ENCODE results near the gene PLD3. TPM values are rescaled to one million over a fixed set of nuclear protein-coding genes. Genes with fewer than 3 reads are reported as not detected.

The PLD3 gene
- total RNA-seq: 100 to 1,000 TPM; 177 to 240 TPM
- polyA plus RNA-seq (2013, experiment 1 of 2): 271 TPM
- 260 TPM for polyA plus RNA-seq (2013, experiment 2 of 2)
- long read RNA-seq, experiment 1, partial matches to known transcripts: 92 of 117 reads
- long read RNA-seq, experiment 1, other reads (novel, unspliced or antisense): 18 of 117 reads
- long read RNA-seq, experiment 2, transcript PLD3-207 (13 exons, 2,140 nt): major isoform, 74 of 706 reads
- long read RNA-seq, experiment 2, partial matches to known transcripts: 369 of 706 reads
- long read RNA-seq, experiment 2, other reads (novel, unspliced or antisense): 258 of 706 reads
- long read RNA-seq, experiment 3, transcript PLD3-207 (13 exons, 2,140 nt): major isoform, 43 of 936 reads
- long read RNA-seq, experiment 3, transcript PLD3-201 (13 exons, 1,906 nt): minor isoform, 5 of 936 reads
- long read RNA-seq, experiment 3, partial matches to known transcripts: 628 of 936 reads
- long read RNA-seq, experiment 3, other reads (novel, unspliced or antisense): 256 of 936 reads
- long read RNA-seq, experiment 4, transcript PLD3-207 (13 exons, 2,140 nt): major isoform, 5 of 104 reads
- long read RNA-seq, experiment 4, partial matches to known transcripts: 73 of 104 reads
- long read RNA-seq, experiment 4, other reads (novel, unspliced or antisense): 24 of 104 reads

DNA sequence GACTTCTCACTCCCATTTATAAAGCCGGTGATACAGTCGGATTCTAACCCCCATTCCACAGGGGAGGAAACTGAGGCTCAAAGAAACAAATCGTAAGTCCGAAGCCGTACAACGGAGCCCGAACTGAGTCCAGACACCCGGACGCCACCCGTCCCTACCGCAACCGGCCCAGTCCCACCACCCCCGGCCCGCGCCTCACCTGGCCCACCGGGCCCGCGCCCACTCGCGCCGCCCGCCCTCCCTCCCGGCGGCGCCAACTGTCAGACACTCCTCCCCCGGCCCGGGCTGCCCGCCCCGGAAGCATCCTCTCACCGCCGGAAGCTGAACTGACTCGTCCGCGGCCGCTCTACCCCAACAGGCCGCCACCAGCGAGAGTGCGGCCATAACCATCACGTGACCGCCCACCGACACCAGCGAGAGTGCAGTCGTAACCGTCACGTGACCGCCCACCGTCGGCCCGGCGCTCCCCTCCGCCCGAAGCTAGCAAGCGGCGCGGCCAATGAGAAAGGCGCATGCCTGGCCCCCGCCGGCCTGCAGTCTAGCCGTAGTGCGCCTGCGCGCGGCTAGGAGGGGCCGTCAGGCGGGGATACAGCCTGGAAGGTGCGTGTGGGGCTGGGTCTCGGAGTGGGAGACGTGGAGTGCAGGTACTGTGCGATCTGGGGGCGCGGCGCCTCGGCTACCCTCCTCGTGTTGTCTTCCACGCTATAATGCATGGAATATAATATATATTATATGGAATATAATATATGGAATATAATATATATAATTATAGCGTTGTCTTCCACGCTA is at the start of gene PLD3, which contains the start of gene C19orf47:
PLD3 (plus strand) TSS at position 571 of the 789 bp plus-strand sequence. CDS start 17,789 bp downstream, outside the sequence.
C19orf47 (minus strand) TSS at position 273 of the 789 bp plus-strand sequence. CDS start 6,540 bp downstream, outside the sequence.
- no peaks in the 10 kb centered on the region for H3K27me3 Mint-ChIP-seq (ENCODE audit: insufficient read depth)
- H3K4me3 Mint-ChIP-seq: peak within 1 kb of the TSS; percentile 70
- peaks cover 2% of the 10 kb centered on the region for H3K36me3 Mint-ChIP-seq (ENCODE audit: low read depth)
- no peaks in the 10 kb centered on the region for H3K36me3 ChIP-seq (ENCODE audit: control insufficient read depth, insufficient read depth, low read length)
- peak within 1 kb of the TSS; percentile 94 for H3K4me3 ChIP-seq (ENCODE audit: low read length)
- peak within 1 kb of the TSS; percentile 75 for H3K9ac ChIP-seq (ENCODE audit: extremely low read depth, low read length, poor library complexity, severe bottlenecking)
- no peak within 1 kb of the TSS for H3K27ac ChIP-seq (ENCODE audit: low read depth, low read length)
- TF ChIP-seq, protein P1, sequence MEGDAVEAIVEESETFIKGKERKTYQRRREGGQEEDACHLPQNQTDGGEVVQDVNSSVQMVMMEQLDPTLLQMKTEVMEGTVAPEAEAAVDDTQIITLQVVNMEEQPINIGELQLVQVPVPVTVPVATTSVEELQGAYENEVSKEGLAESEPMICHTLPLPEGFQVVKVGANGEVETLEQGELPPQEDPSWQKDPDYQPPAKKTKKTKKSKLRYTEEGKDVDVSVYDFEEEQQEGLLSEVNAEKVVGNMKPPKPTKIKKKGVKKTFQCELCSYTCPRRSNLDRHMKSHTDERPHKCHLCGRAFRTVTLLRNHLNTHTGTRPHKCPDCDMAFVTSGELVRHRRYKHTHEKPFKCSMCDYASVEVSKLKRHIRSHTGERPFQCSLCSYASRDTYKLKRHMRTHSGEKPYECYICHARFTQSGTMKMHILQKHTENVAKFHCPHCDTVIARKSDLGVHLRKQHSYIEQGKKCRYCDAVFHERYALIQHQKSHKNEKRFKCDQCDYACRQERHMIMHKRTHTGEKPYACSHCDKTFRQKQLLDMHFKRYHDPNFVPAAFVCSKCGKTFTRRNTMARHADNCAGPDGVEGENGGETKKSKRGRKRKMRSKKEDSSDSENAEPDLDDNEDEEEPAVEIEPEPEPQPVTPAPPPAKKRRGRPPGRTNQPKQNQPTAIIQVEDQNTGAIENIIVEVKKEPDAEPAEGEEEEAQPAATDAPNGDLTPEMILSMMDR (conservative IDR thresholded peaks at IDR 0.05): no peak
- no peaks in the 10 kb centered on the region for H3K4me1 ChIP-seq (ENCODE audit: control insufficient read depth, insufficient read depth, low read length)
- no peaks in the 10 kb centered on the region for H3K9me3 Mint-ChIP-seq
- H3K27ac Mint-ChIP-seq: peak within 1 kb of the TSS; percentile 71
- H3K27me3 ChIP-seq (ENCODE audit: control insufficient read depth, insufficient read depth, low read length, poor library complexity, severe bottlenecking): no peaks in the 10 kb centered on the region
- no peaks in the 10 kb centered on the region for H3K9me3 ChIP-seq (ENCODE audit: control insufficient read depth, low read length)
- peaks cover 10% of the 10 kb centered on the region for H3K4me1 Mint-ChIP-seq
- 0 to 1% methylated on average over 37 to 66 of the region's 77 CpGs for WGBS, 2 experiments (ENCODE audit: insufficient coverage in 1 of 2, insufficient read length in 1 of 2)
- peak; percentile 100 for DNase-seq

DNA sequence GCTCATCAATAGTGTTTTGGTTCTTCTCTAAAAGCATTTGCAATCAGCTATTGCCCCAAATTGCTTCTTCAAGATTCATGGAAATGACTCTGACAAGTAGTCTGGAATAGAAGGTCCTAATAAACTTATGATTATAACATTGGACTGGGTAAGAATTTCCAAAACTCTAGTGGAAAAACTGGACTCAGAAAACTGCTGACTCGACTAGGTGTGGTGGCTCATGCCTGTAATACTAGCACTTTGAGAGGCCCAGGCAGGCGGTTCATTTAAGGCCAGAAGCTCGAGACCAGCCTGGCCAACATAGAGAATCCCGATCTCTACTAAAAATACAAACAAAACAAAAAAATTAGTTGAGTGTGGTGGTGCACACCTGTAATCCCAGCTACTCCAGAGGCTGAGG is 47.8 kb upstream of the PLD3 start:
- Histone ChIP-seq H3K4me3 (ENCODE audit: low read length) (no peak overlapping the region), H3K27me3 (ENCODE audit: control insufficient read depth, insufficient read depth, low read length, poor library complexity, severe bottlenecking) (no peaks in the 10 kb centered on the region), H3K9me3 (ENCODE audit: control insufficient read depth, low read length) (no peaks in the 10 kb centered on the region), H3K4me1 (ENCODE audit: control insufficient read depth, insufficient read depth, low read length) (no peaks in the 10 kb centered on the region), H3K9ac (ENCODE audit: extremely low read depth, low read length, poor library complexity, severe bottlenecking) (no peak overlapping the region), H3K27ac (ENCODE audit: low read depth, low read length) (no peak overlapping the region), H3K36me3 (ENCODE audit: control insufficient read depth, insufficient read depth, low read length) (no peaks in the 10 kb centered on the region)
- Mint-ChIP-seq H3K9me3 (no peaks in the 10 kb centered on the region), H3K4me1 (no peaks in the 10 kb centered on the region), H3K27ac (no peak overlapping the region), H3K4me3 (no peak overlapping the region), H3K36me3 (ENCODE audit: low read depth) (no peaks in the 10 kb centered on the region), H3K27me3 (ENCODE audit: insufficient read depth) (no peaks in the 10 kb centered on the region)
- TF ChIP-seq, protein P1 (conservative IDR thresholded peaks at IDR 0.05): no peak
- WGBS, 2 experiments (ENCODE audit: insufficient coverage in 1 of 2, insufficient read length in 1 of 2): 78 to 86% methylated on average over 2 to 3 of the region's 4 CpGs
- DNase-seq: no peak
